ENCODE measurements around the gene IQGAP1. TPM values are rescaled to one million over a fixed set of nuclear protein-coding genes. Genes with fewer than 3 reads are reported as not detected.

The IQGAP1 gene
- total RNA-seq, 6 experiments from 2014 or later = 12.2 to 43.7 (median 26.3) TPM

- no peaks in the 10 kb centered on the region for H3K9me3 ChIP-seq
- no peak for DNase-seq
- 87% methylated on average over 4 of the region's 4 CpGs for WGBS (ENCODE audit: insufficient coverage, low coverage, low lambda C conversion rate, missing lambda C conversion rate)
- intact Hi-C loops (cut with DNase I) = loop anchor here in 1 of 2 donors (10.0 kb wide), 1 partner anchor 137 kb away; no protein-coding TSS in a partner anchor
- no peak overlapping the region for H3K27ac ChIP-seq
- no peaks in the 10 kb centered on the region for H3K27me3 ChIP-seq
- H3K4me1 ChIP-seq = no peaks in the 10 kb centered on the region
- no peak overlapping the region for H3K4me3 ChIP-seq
- ATAC-seq = no peak
- no peak for TF ChIP-seq POLR2A (IDR thresholded peaks at IDR 0.05)
- H3K36me3 ChIP-seq = peaks cover 0 to 43% (median 2%) of the 10 kb centered on the region in 4 donors
Observed at GRCh38 chr15:90471769-90472168, 83.7 kb downstream of the IQGAP1 start.

- peak; percentile 38 to 72 (median 46) for ATAC-seq
- intact Hi-C loops (cut with DNase I) = loop anchor here in 1 of 2 donors (10.0 kb wide), 1 partner anchor 144 kb away; no protein-coding TSS in a partner anchor
Observed at GRCh38 chr15:90478846-90479481, 90.9 kb downstream of the IQGAP1 start.

GRCh38 chr15:90479656-90480055 is 91.6 kb downstream of the IQGAP1 start:
- Histone ChIP-seq H3K36me3 (peaks cover 0 to 54% (median 5%) of the 10 kb centered on the region in 4 donors), H3K27ac (no peak overlapping the region), H3K27me3 (no peaks in the 10 kb centered on the region), H3K4me3 (no peak overlapping the region), H3K9me3 (no peaks in the 10 kb centered on the region), H3K4me1 (peaks cover 0 to 11% (median 0%) of the 10 kb centered on the region in 4 donors)
- TF ChIP-seq POLR2A (IDR thresholded peaks at IDR 0.05) (no peak), CTCF (IDR thresholded peaks at IDR 0.05) (no peak)
- no peak for DNase-seq
- WGBS (ENCODE audit: insufficient coverage, low coverage, low lambda C conversion rate, missing lambda C conversion rate) = 89% methylated on average over 5 of the region's 5 CpGs
- ATAC-seq = peak in 3 of 4 donors; percentile 13 to 25 (median 16)
- intact Hi-C loops (cut with DNase I) = loop anchor here in 1 of 2 donors (10.0 kb wide), 1 partner anchor 145 kb away; no protein-coding TSS in a partner anchor

More at GRCh38 chr15:90478846-90479481, 90.9 kb downstream of the IQGAP1 start:
- no peak for TF ChIP-seq CTCF (IDR thresholded peaks at IDR 0.05)
- no peak for TF ChIP-seq POLR2A (IDR thresholded peaks at IDR 0.05)
- Histone ChIP-seq H3K4me1 (peaks cover 0 to 11% (median 0%) of the 10 kb centered on the region in 4 donors), H3K4me3 (no peak overlapping the region), H3K27me3 (no peaks in the 10 kb centered on the region), H3K27ac (no peak overlapping the region), H3K9me3 (no peaks in the 10 kb centered on the region), H3K36me3 (peaks cover 0 to 55% (median 3%) of the 10 kb centered on the region in 4 donors)
- 67% methylated on average over 8 of the region's 8 CpGs for WGBS (ENCODE audit: insufficient coverage, low coverage, low lambda C conversion rate, missing lambda C conversion rate)
- no peak for DNase-seq

- 58% methylated on average over 2 of the region's 3 CpGs for WGBS (ENCODE audit: insufficient coverage, low coverage, low lambda C conversion rate, missing lambda C conversion rate)
- H3K4me1 ChIP-seq = peaks cover 0 to 11% (median 0%) of the 10 kb centered on the region in 4 donors
- peak in 2 of 4 donors; percentile 17 to 35 for ATAC-seq
- H3K4me3 ChIP-seq = no peak overlapping the region
- TF ChIP-seq CTCF (IDR thresholded peaks at IDR 0.05) = no peak
- no peak for TF ChIP-seq POLR2A (IDR thresholded peaks at IDR 0.05)
- no peak for DNase-seq
- peaks cover 0 to 52% (median 5%) of the 10 kb centered on the region in 4 donors for H3K36me3 ChIP-seq
- no peaks in the 10 kb centered on the region for H3K9me3 ChIP-seq
- H3K27ac ChIP-seq = no peak overlapping the region
- no peaks in the 10 kb centered on the region for H3K27me3 ChIP-seq
- intact Hi-C loops (cut with DNase I) = no loop called here
Observed at GRCh38 chr15:90481023-90481422, 93.0 kb downstream of the IQGAP1 start.
